Activated CD8-positive, alpha-beta memory T cell treated with anti-CD3 and anti-CD28 coated beads for 48 hours (primary cell): ENCODE results near the gene KMT5C.
"Not testable (repeated sequence)": the region's sequence is repeated elsewhere in the genome, so short reads cannot be mapped to it uniquely, and the experiment has no call there.

Source experiments
- DNase-seq, 3 experiments: peaks; one replicate each; pipeline ENCODE4 v3.0.0-alpha.2; 2020; ENCODE audit warnings: low read depth in 2 of 3, low spot score in 2 of 3

Gene KMT5C

DNA sequence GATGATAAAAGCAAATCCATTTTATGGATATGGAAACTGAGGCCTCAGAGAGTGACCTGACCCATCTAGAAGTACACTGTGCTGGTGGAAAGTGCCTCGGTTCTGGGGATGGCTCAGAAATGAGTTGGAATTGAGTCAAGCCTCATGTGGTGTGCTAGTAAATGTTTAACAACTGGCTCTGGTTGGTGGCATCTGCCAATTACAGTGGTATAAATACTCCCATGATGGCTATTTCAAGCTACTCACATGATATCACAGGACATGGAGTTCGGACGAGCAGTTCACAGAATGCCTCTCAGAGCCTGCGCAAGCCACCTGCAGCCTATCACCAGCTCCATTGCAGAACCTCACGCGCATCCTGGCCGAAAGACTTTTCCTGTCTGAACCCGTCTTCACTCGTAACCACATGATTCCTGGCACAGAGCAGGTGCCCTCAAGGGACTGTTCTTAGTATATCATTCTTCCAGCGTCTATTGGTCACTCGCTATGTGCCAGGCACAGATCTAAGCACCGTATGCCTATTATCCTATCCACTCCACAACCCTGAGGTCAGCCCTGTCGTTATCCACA is 23.6 kb upstream of the KMT5C start:
- no peak for DNase-seq

DNA sequence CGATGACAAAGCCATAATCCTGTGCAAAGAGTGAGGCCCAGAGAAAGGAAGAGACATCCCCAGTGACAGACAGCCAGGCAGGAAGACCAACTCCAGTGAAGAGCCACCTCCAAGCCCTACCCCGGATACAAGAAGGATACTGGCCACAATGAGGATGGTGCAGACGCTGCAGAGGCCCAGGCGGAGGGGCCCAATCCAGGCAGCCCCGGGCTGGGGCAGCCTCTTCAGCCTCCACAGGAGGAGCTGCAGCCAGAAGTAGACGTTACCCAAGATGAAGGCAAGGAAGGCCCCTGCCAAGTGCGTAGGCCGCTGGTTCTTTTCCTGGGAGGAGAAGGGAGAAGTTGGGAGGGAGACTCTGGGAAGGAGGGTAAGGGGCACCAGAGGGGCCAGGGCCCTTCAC is 23.0 kb upstream of the KMT5C start:
- DNase-seq = no peak

- DNase-seq = no peak
These were observed 19.9 kb upstream of the KMT5C start for GRCh38 chr19:55319785-55320184.

DNA sequence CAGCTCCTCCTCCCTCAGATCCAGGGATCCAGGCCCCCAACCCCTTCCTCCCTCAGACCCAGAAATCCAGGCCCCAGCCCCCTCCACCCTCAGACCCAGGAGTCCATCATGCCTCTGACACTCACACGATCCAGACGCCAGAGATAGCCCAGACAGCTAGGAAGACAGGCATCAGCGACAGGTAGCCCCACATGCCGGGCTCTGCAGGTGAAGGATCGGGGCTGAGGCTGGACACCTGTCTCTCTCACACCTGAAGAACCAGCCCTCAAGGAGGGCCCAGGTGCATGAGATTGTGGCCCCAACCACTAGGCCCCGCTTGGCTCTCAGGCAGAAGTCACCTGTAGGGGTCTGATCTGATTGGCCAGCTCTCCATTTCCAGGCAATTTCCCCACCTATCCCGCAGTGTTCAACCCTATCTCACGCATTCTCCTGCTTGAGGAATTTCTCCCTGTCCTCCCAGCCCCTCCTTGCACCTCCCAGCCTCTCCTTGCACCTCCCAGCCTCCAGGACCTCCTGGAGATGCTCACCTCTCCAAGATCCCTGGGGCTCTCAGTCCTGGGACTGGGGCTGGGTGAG is 18.7 kb upstream of the KMT5C start:
- no peak for DNase-seq

GRCh38 chr19:55321466-55322137 is 18.1 kb upstream of the KMT5C start:
- no peak for DNase-seq

- no peak for DNase-seq
These were observed 17.3 kb upstream of the KMT5C start for GRCh38 chr19:55322204-55322885.

DNA sequence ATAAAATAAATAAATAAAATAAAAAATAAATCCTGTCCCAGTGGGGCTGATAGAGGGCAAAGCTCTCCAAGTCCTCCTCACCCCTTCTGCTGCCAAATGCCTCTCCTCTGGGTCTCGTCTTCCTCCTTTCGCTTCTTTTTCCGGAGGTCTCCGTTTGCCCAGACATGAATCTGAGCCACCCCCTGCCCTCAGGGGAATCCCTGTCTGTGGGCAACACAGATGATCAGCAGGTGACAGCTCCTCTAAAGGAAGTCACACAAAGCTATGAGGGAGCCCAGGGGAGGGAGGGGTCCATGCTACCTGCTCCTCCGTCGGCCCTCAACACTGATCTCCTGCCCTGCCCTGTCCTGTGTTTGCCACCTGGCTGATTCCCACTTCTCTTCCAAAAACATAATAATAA is 15.0 kb upstream of the KMT5C start:
- DNase-seq = no peak

GRCh38 chr19:55325172-55325571 is 14.5 kb upstream of the KMT5C start, which contains the start of gene TMEM150B:
TMEM150B (minus strand) TSS chr19:55325341; CDS start chr19:55321036, 4,305 bp downstream.
- DNase-seq = no peak

DNA sequence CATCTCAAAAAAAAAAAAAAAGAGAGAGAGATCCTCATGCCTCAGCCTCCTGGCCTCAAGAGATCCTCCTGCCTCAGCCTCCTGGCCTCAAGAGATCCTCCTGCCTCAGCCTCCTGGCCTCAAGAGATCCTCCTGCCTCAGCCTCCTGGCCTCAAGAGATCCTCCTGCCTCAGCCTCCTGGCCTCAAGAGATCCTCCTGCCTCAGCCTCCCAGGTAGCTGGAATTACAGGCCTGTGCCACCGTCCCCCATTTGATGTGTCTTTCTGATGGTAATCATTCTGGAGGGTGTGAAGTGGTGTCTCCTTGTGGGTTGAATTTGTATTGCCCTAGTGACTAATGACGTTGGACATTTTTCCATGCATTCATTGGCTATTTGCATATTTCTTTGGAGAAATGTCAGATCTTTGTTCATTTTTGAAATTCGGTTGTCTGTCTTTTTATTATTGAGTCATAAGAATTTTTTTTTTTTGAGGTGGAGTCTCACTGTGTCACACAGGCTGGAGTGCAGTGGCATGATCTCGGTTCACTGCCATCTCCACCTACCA is 10.8 kb upstream of the KMT5C start:
- not testable (repeated sequence) for DNase-seq

GRCh38 chr19:55329791-55330190 is 9.9 kb upstream of the KMT5C start:
- not testable (repeated sequence) for DNase-seq

DNA sequence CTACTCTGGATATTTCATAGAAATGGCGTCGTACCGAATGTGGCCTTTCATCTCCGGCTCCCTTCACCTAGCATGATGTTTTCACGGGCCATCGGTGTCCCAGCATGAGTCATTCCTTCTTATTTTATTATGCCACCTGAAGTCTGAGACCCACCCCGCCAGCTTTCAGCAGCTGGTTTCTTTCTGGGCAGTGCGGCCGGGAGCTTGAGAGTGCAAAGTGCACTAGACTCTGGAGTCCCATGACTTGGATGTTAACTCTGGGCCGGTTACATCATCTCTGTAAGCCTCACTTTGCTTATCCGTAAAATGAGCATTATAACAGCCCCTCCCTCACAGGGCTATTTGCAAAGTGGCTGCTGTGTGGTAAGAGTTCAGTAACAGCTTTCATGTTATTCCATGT is 5.8 kb upstream of the KMT5C start:
- no peak for DNase-seq

DNA sequence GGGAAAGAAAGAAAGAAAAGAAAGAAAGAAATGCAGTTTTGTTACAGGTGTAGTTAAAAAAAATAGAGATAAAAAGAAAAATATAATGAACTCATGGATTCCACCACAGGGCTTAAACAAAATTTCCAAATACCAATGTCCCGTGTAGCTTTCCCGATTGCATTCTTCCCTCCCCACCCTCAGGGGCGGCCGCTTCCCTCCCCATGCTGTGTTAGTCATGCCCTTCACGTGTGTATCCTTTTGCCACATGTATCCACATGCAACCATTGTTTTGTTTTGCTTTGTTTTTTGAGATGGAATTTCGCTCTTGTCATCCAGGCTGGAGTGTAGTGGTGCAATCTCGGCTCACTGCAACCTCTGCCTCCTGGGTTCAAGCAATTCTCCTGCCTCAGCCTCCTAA is 3.6 kb upstream of the KMT5C start:
- DNase-seq = no peak

GRCh38 chr19:55339889-55340783 is 460 bp downstream of the KMT5C start:
- peak in 1 of 3 experiments; percentile 30 for DNase-seq

DNA sequence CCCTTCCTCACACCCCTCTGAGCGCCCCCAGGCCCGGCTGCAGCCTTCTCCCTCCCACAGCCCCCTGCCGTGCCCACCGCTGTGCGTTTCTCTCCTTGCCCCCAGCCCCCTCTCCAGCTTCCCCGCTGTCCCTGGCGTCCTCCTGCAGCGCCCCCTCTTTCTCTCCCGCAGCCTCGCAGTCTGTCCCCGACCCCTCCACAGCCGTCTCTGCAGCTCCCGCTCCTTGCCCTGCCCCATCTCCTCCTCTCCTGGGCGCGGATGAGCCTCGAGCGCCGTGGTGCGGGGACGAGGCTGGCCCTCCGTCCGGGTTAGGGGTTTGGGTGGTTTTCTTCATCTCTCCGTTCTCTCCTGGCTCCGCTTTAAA is 1.1 kb downstream of the KMT5C start:
- DNase-seq = peak in 1 of 3 experiments; percentile 17

- DNase-seq = peak; percentile 32 to 48 (median 38)
These were observed 1.5 kb downstream of the KMT5C start for GRCh38 chr19:55341171-55341588.

GRCh38 chr19:55341595-55342531 is 2.2 kb downstream of the KMT5C start:
- no peak for DNase-seq

- no peak for DNase-seq
These were observed 4.8 kb downstream of the KMT5C start for GRCh38 chr19:55344444-55344843.

- no peak for DNase-seq
These were observed 5.6 kb downstream of the KMT5C start for GRCh38 chr19:55345101-55345817.
